NCI-H524 (cell line): ENCODE measurements around the gene PLEKHB2.
"Not testable (repeated sequence)": the region's sequence is repeated elsewhere in the genome, so short reads cannot be mapped to it uniquely, and the experiment has no call there.

Experiments
- DNase-seq, 2 experiments: peaks; one replicate each; lab custom pipeline; 2025; lab: John Stamatoyannopoulos, UW

The PLEKHB2 gene

GRCh38 chr2:131143803-131144202, 38.7 kb downstream of the PLEKHB2 start:
- no peak for DNase-seq

- DNase-seq: no peak
Measured at GRCh38 chr2:131145040-131145439, 39.9 kb downstream of the PLEKHB2 start.

GRCh38 chr2:131146231-131146630, 41.1 kb downstream of the PLEKHB2 start:
- DNase-seq: no peak

GRCh38 chr2:131146749-131147148, 41.6 kb downstream of the PLEKHB2 start:
- DNase-seq: no peak

- peak in 1 of 2 experiments; percentile 72 for DNase-seq
Measured at GRCh38 chr2:131148426-131148825, 43.3 kb downstream of the PLEKHB2 start.

GRCh38 chr2:131150109-131150508, 45.0 kb downstream of the PLEKHB2 start:
- not testable (repeated sequence) for DNase-seq

- no peak for DNase-seq
Measured at GRCh38 chr2:131151398-131151797, 46.3 kb downstream of the PLEKHB2 start.

- no peak for DNase-seq
Measured at GRCh38 chr2:131152074-131152473, 46.9 kb downstream of the PLEKHB2 start.

- DNase-seq: no peak
Measured at GRCh38 chr2:131153529-131153928, 48.4 kb downstream of the PLEKHB2 start.

GRCh38 chr2:131154071-131154531, 49.0 kb downstream of the PLEKHB2 start:
- peak; percentile 19 to 57 for DNase-seq

- no peak for DNase-seq
Measured at GRCh38 chr2:131154647-131155046, 49.5 kb downstream of the PLEKHB2 start.

- no peak for DNase-seq
Measured at GRCh38 chr2:131155208-131155855, 50.2 kb downstream of the PLEKHB2 start.

- DNase-seq: no peak
Measured at GRCh38 chr2:131156452-131157149, 51.5 kb downstream of the PLEKHB2 start.

GRCh38 chr2:131165562-131165961, 60.4 kb downstream of the PLEKHB2 start:
- not testable (repeated sequence) for DNase-seq

- no peak for DNase-seq
Measured at GRCh38 chr2:131168538-131168937, 63.4 kb downstream of the PLEKHB2 start.

- peak in 1 of 2 experiments; percentile 40 for DNase-seq
Measured at GRCh38 chr2:131178050-131178449, 72.9 kb downstream of the PLEKHB2 start.

GRCh38 chr2:131178721-131179418, 73.7 kb downstream of the PLEKHB2 start:
- DNase-seq: peak; percentile 37 to 48

GRCh38 chr2:131181451-131181850, 76.3 kb downstream of the PLEKHB2 start:
- not testable (repeated sequence) for DNase-seq

- peak in 1 of 2 experiments; percentile 18 for DNase-seq
Measured at GRCh38 chr2:131193421-131193820, 88.3 kb downstream of the PLEKHB2 start.

- peak in 1 of 2 experiments; percentile 48 for DNase-seq
Measured at GRCh38 chr2:131196186-131196585, 91.0 kb downstream of the PLEKHB2 start.
